GM19467 (cell line): ENCODE measurements around the gene LRP8.
"Not testable (repeated sequence)": the region's sequence is repeated elsewhere in the genome, so short reads cannot be mapped to it uniquely, and the experiment has no call there.

Source experiments
- ATAC-seq: cut with Tn5 transposase; IDR thresholded peaks from one replicate; pipeline ENCODE4 v1.9.1; 2021; ENCODE audit warnings: mild to moderate bottlenecking, moderate library complexity; ENCODE audit not compliant: unreplicated experiment

The LRP8 gene

DNA sequence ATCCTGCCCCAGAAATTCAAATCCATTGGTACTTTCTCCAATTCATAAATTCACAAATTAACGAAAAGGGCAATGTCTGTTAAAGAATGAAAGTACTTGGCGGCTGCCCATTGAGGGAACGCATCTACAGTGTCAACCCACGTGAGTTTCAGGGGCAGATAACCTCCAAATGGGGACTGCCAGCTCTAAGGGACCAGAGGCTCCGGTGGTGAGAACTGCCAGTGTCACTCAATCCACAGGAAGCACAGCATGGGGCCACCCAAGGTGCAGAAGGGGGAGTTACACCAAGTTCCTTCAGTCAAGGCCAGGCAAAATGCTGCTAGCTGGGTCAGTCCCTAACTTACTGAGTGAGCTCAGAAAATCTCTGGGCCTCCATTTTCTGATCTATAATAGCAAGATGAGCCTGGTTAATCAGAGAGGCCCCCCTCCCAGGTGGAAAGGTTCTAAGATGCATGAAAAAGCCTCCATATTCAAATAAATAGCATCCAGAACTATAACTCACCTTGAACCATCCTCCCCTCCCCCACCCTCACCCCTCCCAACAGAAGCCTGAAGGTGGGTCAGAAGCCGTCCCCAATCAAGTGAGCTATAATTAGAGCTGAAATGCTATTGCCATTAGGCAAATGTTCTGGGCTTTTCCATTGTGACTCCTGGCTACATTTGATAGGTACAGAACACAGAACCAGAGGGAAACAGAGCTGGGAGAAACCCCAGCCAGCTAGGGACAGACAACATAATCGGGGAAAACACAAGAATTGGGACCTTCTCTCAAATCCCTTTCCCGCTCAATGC, 41.7 kb downstream of the LRP8 start:
- no peak for ATAC-seq

DNA sequence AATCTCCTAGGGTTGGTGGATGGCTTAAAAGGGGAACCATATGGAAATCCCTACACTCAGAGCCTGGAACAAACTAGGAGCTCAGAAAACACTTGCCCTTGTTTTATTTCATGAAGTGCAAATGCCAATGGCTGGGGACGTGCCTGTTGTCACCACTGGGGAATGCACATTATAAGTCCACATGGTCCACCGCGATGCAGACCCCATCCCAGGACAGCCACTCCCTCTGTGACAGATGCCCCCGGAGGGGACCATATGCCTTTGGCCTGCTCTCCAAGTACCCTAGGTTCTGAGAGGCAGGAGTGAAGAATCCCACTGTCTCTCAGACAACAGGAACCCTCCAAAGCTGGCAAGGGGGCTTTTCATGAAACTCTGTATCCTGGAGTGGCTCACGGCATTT, 42.3 kb downstream of the LRP8 start:
- no peak for ATAC-seq

DNA sequence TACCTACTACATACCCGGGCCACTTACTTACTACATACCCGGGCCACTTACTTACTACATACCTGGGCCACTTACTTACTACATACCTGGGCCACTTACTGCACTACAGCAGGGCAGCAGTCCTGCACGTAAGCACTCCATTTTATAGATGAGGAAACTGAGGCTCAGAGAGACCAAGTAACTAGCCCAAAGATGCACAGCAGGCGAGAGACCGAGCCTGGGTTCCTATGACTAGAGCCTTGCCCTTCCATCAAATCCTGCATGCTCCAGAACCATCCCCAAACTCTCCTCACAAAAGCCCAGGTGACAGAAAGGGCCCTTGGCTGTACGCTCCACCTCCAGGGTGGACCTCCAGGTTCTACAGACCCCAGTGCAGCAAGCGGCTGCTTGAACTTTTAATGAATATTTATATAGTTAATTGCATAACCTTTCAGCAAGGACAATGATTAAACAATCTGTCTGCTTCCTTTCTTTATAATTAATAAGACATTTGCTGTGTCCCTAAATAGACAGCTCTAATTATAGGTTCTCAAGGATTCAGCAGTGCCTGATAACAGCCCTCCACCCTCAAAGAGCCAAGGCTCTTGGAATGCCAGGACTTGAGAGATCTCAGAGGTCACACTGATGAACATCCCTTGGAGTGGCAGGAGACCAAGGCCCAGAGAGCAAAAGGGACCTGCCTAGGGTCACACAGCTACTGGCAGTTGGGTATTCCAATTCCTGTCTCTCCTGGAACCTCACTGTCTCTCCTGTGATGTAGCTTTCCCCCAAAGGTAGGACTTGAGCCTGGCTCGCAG, 43.4 kb downstream of the LRP8 start:
- ATAC-seq: no peak

DNA sequence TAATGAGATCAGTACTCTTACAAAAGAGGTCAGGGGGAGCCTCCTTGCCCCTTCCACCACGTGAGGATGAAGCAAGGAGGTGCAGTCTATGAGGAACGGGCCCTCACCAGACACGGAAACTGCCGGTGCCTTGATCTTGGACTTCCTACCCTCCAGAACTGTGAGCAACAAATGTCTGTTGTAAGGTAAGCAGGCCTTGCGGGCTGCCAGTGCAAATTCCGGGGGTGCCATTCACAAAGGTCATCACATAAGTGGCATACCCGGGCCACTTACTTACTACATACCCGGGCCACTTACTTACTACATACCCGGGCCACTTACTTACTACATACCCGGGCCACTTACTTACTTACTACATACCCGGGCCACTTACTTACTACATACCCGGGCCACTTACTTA, 44.7 kb downstream of the LRP8 start:
- not testable (repeated sequence) for ATAC-seq

DNA sequence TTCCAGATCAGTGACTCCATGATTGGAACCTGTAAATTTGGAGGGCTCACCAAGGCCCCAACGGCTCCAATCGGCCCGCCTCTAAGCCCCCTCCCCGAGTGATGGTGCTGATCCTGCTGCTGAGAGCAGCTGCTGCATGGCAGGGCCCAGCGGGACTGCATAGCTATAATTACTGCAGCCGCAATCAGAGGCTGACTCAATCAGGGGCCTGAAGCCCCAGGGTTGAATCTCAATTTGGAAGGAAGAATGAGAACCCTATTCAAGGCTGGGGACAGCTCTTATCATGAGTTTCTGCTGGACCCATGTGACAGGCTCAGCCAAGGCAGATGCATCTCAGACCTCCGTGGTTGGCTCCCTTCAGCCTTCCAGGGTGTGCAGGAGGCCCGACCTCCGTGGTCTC, 46.7 kb downstream of the LRP8 start:
- ATAC-seq: no peak

DNA sequence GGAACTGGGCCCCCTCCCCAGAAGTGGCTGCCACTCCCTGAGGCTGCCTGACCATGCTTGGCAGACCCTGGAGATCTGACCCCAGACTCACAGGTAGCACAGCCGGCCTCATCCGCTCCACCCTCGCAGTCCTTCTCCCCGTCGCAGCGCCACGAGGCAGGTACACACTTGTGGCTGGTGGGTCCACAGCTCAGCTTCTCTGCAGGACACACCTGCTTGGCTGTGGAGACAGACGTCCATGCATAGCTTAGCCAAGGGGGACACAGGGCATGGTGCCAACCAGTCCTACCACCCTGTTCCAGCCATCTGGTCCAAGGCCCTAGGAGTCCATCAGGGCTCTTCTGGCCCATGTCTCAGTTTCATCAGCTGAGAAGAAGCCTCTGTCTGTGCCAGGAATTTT, 47.4 kb downstream of the LRP8 start:
- no peak for ATAC-seq

DNA sequence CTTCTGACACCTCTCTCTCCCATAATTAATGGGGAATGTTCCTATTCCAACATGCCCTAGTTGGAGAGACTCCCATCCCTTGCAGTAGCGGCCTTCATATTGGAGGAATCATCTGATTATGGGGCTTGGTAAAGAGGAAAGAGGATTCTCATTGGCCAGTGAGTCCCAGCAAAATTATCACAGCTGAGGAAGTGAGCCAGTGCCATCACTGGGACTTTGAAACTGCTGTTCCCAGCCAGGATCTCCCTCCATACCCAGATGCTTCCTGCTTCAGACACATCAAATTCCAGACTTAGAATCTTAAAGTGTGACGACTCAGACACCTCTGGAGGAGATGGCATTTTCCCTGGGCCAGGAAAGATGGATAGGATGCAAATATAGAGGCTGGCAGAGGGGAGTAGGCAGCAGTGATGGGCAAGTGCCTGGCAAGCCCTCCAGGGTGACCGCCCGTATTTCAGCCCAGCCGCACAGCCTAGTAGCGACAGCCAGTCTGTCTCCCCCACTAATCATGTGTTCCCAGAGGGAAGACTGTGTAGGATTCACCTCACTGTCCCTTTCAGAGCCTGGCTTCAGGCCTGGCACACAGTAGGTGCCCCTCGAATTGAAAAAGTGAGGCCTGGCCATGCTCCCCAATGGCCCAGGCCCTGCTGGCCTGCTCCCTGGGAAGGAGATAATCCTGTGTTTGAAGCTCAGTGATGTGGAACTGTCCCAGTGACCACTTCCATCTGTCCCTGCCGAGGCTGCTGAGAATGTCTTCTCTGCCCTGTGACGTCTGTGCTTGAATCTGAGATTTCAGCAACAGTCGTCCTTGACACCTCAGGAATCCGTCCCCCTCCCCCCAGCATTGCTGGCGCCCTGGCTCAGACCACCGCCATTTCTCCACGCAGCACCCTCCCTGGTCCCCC, 48.3 kb downstream of the LRP8 start:
- ATAC-seq: no peak

DNA sequence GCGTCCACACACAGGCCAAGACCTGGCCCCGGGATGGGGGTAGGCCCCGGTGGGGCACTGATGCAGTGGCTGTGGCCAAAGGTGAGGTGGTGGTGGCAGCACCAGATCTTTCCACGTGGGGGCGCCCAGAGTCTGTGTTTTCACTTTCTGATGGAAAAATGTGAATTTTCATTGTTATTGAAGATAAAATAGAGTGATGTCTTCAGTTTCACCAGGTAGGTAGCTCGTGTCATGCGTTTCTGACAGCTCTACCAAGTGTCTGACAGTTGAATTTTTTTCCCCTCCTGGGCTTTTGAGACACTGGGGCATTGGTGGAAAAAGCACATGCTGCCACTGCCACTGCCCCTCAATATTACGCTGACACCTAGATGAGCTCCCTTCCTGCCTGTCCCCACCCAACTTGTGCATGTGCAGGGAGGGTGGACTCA, 49.6 kb downstream of the LRP8 start:
- ATAC-seq: no peak

DNA sequence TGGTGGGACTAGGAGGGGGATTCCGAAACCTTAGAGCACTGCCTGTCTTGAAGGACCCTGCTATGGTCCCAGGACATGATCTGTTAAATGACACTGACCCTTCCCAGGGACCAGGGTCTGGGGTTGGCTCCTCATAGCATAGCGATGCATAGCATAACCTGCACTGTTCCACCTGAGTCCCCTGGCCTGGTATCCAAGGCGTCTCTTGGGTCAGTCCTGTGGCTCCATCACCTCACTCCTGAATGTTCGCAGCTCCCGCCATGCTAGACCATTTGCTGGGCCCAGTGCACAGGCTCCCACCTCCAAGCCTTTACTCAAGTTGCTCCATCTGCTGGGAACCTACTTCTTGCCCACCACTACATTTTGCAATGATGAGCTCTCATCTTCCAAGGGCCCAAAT, 50.5 kb downstream of the LRP8 start:
- ATAC-seq: no peak

DNA sequence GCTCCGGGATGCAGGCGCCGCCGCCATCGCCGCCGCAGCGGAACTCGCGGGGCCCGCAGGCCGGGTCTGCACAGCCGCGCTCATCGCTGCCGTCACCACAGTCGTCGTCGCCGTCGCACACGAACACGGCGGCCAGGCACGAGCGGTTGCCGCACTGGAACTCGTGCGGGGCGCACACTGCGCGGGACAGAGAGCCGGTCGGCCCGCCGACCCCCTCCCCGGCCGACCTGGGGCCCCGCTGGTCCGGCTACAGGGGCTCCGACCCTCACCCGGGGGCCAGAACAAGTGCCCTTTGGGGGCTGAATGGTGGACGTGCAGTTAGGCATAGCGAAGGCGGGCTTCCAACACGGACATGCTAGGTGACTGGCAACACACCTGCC, 51.0 kb downstream of the LRP8 start:
- no peak for ATAC-seq

DNA sequence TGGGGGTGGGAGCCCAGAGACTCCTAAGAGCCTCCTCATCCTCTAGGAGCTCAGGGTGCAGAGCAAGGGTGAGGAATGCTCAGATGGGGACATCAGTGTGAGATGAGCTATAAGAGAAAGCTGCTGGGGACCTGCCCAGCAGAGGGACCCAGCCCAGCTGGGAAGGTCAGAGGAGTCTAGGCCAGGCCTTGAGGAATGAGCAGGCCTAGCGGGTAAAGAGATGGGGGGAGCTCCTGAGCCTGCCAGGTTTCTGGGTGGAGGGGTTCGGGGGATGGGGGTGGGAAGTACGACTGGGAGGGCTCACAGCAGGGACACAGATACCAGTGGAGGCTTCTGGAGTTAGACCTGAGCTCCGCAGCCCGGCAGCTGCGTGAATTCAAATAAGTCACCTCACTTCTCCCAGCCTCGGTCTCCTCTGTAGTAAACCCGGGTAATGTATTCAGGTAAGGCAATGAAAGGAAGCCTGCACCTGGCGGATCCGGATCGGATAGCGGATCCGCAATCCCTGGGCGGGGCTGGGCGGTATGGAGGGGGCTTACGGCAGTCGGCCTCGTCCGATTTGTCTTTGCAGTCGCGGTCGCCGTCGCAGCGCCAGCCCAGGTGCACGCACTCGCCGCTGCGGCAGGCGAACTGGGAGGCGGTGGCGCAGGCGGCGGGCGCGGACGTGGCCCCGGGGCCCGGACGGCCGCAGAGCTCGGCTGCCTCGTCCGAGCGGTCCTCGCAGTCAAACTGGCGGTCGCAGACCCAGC, 51.5 kb downstream of the LRP8 start:
- no peak for ATAC-seq

DNA sequence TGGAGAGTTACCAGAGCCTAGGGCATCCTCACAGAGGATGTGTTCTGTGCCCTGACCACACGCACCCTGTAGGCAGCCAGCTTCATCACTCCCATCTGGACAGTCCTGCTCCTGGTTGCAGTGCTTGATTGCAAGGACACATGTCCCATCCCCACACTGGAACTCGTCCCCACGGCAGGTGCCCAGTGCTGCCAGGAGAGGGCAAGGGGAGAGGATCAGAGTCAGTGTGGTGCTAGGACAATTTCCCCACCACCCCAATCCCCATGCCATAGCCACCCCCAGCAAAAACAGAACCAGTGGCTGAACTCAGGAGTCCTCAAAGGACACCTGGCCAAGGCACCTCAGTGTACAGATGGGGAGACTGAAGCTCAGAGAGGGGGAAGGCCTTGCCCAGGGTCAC, 52.3 kb downstream of the LRP8 start:
- no peak for ATAC-seq

DNA sequence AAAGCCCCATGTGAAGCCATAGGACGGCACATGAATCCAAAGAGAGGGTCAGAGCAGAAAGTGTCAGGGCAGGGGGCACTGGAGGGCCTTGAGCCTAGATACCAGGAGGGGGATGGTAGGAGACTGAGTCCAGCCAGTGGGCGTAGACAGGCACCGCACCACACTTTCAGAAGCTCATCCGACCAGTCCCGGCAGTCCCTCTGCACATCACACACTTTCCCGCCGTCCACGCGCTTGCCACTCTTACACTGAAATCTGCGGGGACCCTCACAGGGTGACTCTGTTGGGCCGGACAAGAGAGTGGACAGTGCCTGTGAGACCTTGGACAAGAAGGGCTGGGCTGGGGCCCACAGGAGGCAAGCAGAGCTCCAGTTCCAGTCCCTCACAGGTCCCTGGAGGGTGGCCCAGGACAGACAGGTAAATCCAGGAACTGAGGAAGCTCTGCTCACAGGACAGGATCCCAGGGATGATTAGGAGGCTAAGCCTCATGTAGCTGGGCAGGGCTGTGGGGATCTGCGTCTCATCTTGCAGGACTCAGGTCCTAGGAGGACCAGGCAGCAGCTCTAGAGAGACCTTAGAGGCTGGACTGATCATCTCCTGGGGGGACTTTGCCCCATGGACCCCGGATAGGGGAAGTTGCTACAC, 53.2 kb downstream of the LRP8 start:
- no peak for ATAC-seq

DNA sequence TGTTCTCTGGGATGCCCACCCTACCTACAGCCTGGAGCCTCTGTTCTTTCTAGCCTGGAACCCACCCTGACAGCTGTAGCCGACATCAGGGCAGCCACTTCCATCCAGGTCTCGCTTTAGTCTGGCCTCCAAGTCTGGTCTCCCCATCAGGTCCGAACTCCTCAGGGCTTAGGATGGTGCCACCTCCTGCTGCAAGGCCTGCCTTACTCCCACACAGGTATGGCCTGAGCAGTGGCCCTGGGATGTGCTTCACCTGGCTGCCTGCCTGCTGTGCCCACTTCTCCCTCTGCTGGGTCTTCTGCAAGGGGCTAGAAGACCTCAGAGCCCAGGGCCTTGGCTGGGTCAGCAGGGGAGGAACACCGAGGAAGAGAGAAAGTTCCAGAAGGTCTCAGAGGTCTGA, 53.8 kb downstream of the LRP8 start:
- ATAC-seq: no peak

DNA sequence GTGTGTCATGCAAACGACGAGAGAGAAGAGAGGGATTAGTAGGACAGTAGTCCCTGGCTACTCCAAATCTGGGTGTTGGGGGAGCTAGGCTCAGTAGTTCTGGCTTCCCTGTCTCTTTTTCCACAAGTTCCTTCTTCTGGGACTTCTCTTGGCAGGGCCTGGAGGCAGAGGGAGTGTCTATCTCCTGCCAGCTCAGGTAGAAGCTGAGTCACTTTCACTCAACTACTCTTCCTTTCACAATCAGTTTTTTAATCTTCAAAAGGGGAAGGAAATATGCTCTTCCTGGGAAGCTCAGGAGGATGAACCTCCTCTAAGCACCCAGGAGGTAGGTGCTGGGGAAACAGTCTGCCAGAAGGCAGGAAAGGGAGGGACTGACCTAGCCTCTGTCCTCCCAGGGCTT, 54.3 kb downstream of the LRP8 start:
- no peak for ATAC-seq

DNA sequence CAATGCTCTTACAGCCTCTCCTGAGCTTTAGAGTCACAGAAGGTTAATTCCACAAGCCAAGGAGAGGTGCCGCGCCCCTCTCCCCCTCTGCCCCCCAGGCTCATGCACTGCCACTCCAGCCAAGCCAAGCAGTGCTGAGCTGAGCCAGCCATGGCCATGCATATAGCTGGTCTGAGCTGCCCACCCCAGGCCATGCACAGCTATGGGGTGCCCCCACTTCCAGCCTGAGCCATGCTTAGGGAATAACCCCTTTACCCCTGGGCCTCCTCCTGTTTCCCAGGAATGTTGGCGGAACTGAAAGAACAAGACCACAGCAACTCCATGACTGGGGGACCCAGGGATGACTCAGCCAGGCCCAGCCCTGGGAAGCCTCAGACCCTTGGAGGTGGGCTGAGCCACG, 55.5 kb downstream of the LRP8 start:
- ATAC-seq: no peak

DNA sequence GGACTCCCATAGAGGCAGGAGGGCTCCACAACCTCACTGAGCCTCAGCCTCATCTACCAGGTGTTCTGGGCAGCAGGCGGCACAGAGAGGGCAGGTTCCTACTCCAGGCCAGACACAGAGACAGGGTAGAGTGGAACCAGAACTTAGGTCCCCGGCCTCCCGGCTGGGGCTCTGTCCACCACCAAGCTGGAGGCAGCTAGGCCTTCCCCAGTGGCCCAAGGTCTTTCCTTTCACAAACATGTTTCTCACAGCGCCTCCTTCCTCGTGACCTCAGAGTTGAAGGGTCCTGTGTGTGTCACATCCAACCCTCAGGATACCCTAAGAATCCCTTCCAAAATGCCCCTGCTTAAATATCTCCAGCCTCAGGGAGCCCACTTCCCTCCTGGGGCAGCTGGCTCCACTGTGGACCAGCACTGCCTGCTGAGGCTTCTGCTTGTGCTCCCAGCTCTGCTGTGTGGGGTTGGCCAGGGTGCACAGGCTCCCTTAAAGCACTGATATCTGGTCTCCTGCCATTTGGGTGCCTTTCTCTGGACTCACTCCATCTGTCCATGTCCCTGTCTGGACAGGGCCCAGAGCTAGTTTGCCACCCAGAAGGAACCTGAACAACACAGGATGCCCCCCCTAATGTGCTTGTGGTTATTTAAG, 56.3 kb downstream of the LRP8 start:
- ATAC-seq: no peak

DNA sequence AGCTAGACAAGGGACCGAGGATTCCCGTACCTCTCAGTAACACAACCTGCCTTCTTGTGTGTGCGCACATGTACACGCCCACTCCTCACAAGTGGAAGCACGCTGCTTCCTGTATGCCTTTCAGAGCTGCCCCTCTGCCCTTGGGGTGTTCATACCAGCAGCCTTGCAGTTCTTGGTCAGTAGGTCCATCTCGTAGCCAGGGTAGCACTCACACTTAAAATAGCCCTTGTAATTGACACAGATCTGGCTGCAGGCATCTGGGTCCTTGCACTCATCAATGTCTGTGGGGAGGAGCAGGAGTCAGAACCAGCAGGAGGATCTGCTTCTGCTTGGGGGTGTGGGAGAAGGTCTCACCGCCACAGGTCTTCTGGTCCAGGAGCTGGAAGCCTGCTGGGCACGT, 57.0 kb downstream of the LRP8 start:
- no peak for ATAC-seq

DNA sequence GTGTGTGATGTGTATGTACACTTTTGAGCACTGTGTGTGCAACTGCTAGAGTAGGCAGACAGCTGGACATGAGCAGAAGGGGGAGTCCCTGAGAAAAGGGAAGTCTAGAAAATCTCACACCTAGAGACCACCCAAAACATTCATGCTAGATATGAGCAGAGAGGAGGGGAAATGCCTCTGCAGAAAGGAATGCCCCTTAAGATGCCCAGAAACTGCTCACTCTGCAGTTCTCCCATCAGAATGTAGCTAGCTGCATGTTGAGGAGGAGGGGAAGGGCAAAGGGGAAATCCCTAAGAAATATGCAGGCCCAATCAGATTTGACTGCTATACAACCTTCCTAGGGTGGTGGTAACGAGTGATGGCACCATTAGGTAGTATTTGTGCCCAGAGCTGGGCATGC, 57.8 kb downstream of the LRP8 start:
- no peak for ATAC-seq

DNA sequence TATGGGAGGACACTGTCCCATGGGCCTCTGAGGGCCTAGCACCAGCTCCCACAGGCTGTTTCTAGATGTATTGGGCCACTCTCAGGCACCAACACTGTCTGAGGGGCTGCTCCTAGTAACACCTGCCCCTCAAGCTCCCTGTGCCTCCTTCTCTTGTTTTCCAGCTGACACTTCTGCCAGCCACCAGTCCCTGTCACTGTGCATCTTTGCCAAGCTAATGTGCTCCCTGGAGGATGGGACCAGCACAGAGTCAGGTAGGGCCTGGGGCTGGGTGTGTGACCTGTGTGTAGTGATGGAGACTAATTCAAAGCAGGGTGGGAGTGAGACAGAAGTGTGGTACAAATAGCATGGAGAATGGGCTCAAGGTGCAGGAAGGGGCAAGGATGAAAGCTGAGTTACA, 60.1 kb downstream of the LRP8 start:
- ATAC-seq: no peak
